Renal cortex interstitium (tissue), 11 donors: ENCODE measurements around the gene NTM. TPM values are rescaled to one million over a fixed set of nuclear protein-coding genes. Genes with fewer than 3 reads are reported as not detected.

Experiments
- DNase-seq, 11 donors: peaks; one replicate each; pipeline ENCODE4 v3.0.0-alpha.2; 2013; ENCODE audit warnings: low read depth in 9 of 11, low spot score in 4 of 11; ENCODE audit errors: extremely low read depth in 1 of 11
- polyA plus RNA-seq, 3 donors: library from polyadenylated mRNA; unstranded; fragments of 120-200 nt; gene quantifications; one replicate each; pipeline ENCODE4 v1.2.1, GENCODE V29; 2013; ENCODE audit not compliant: insufficient read length in 3 of 3

NTM gene
- polyA plus RNA-seq, 3 donors, result 40.5 to 45.1 (median 43.9) TPM

GRCh38 chr11:132036220-132036619 is 665.8 kb downstream of the NTM start:
- no peak for DNase-seq

GRCh38 chr11:132036746-132037466 is 666.5 kb downstream of the NTM start:
- DNase-seq, result no peak

- DNase-seq, result no peak
These were observed 667.0 kb downstream of the NTM start for GRCh38 chr11:132037467-132037862.

GRCh38 chr11:132037956-132038355 is 667.5 kb downstream of the NTM start:
- no peak for DNase-seq

- no peak for DNase-seq
These were observed 669.1 kb downstream of the NTM start for GRCh38 chr11:132039521-132039920.

GRCh38 chr11:132042296-132042695 is 671.9 kb downstream of the NTM start:
- no peak for DNase-seq

GRCh38 chr11:132043714-132044113 is 673.3 kb downstream of the NTM start:
- DNase-seq, result no peak

GRCh38 chr11:132045107-132045506 is 674.7 kb downstream of the NTM start:
- DNase-seq, result no peak

GRCh38 chr11:132046288-132046865 is 676.0 kb downstream of the NTM start:
- no peak for DNase-seq

GRCh38 chr11:132047167-132047566 is 676.8 kb downstream of the NTM start:
- no peak for DNase-seq

GRCh38 chr11:132048040-132048439 is 677.6 kb downstream of the NTM start:
- DNase-seq, result no peak

GRCh38 chr11:132049205-132049604 is 678.8 kb downstream of the NTM start:
- no peak for DNase-seq

- no peak for DNase-seq
These were observed 679.6 kb downstream of the NTM start for GRCh38 chr11:132050049-132050448.

- DNase-seq, result no peak
These were observed 680.3 kb downstream of the NTM start for GRCh38 chr11:132050577-132051165.

GRCh38 chr11:132051704-132052103 is 681.3 kb downstream of the NTM start:
- no peak for DNase-seq

- DNase-seq, result no peak
These were observed 681.9 kb downstream of the NTM start for GRCh38 chr11:132052342-132052741.

- DNase-seq, result no peak
These were observed 682.5 kb downstream of the NTM start for GRCh38 chr11:132052904-132053303.

- DNase-seq, result no peak
These were observed 684.4 kb downstream of the NTM start for GRCh38 chr11:132054822-132055221.

- no peak for DNase-seq
These were observed 684.9 kb downstream of the NTM start for GRCh38 chr11:132055296-132055695.

GRCh38 chr11:132056689-132057088 is 686.3 kb downstream of the NTM start:
- DNase-seq, result no peak

GRCh38 chr11:132057266-132057665 is 686.9 kb downstream of the NTM start:
- DNase-seq, result no peak
